WTC11 (cell line): Measurements from ENCODE around the gene HOXC11. TPM values are rescaled to one million over a fixed set of nuclear protein-coding genes. Genes with fewer than 3 reads are reported as not detected.

Experiments
- ATAC-seq: fragments of 200-7000 bp; cut with Tn5 transposase; 2 replicates; pipeline ENCODE4 v1.10.0; 2021; ENCODE audit warnings: mild to moderate bottlenecking, moderate library complexity
- CTCF ChIA-PET: fragments of 300-600 bp; sonication (Branson Sonifier 250); formaldehyde crosslinking; loops from one replicate; lab custom pipeline; 2021; ENCODE audit warnings: antibody characterized with exemption; lab: Charles Lee
- POLR2A ChIA-PET: fragments of 350-600 bp; sonication (Branson Sonifier 250); formaldehyde crosslinking; loops from one replicate; lab custom pipeline; 2021; ENCODE audit warnings: antibody characterized with exemption; lab: Charles Lee
- DNase-seq: peaks from one replicate; pipeline ENCODE4 v3.0.0; 2021; ENCODE audit warnings: low spot score
- H3K27ac Mint-ChIP-seq: 2 replicates; pipeline ENCODE4 v1.8.0; 2021; ENCODE audit warnings: mixed read lengths
- H3K27me3 Mint-ChIP-seq: 2 replicates; pipeline ENCODE4 v1.8.0; 2021; ENCODE audit warnings: low read depth, mild to moderate bottlenecking, moderate library complexity, mixed read lengths
- H3K36me3 Mint-ChIP-seq: 2 replicates; pipeline ENCODE4 v1.8.0; 2021; ENCODE audit warnings: mixed read lengths
- H3K4me1 Mint-ChIP-seq: 2 replicates; pipeline ENCODE4 v1.8.0; 2022; ENCODE audit warnings: mixed read lengths
- H3K4me3 Mint-ChIP-seq: 2 replicates; pipeline ENCODE4 v1.8.0; 2021; ENCODE audit warnings: mild to moderate bottlenecking, moderate library complexity, mixed read lengths
- H3K9me3 Mint-ChIP-seq: 2 replicates; pipeline ENCODE4 v1.8.0; 2021; ENCODE audit warnings: mixed read lengths
- CBFB ChIP-seq: sonication (generic); formaldehyde crosslinking; IDR thresholded peaks from 2 replicates; pipeline ENCODE4 v1.8.1; 2022; ENCODE audit warnings: mild to moderate bottlenecking, low read depth, missing genetic modification reagents
- CREM ChIP-seq: sonication (generic); formaldehyde crosslinking; IDR thresholded peaks from 2 replicates; pipeline ENCODE4 v1.8.1; 2022; ENCODE audit warnings: mild to moderate bottlenecking, missing genetic modification reagents, moderate library complexity
- E2F1 ChIP-seq: sonication (generic); formaldehyde crosslinking; IDR thresholded peaks from 2 replicates; pipeline ENCODE4 v1.8.0; 2022; ENCODE audit warnings: mild to moderate bottlenecking, missing genetic modification reagents
- ELF4 ChIP-seq: sonication (generic); formaldehyde crosslinking; IDR thresholded peaks from 2 replicates; pipeline ENCODE4 v1.8.1; 2022; ENCODE audit warnings: low read depth, mild to moderate bottlenecking, moderate library complexity, missing genetic modification reagents
- IRF2 ChIP-seq: sonication (generic); formaldehyde crosslinking; IDR thresholded peaks from 2 replicates; pipeline ENCODE4 v1.8.0; 2022; ENCODE audit warnings: low read depth, missing genetic modification reagents, borderline replicate concordance
- JAZF1 ChIP-seq: fragments of 250-450 bp; sonication (Bioruptor Pico); IDR thresholded peaks from 2 replicates; pipeline ENCODE4 v1.9.0; 2021; ENCODE audit warnings: moderate library complexity, mild to moderate bottlenecking, inconsistent platforms
- JUN ChIP-seq: sonication (generic); formaldehyde crosslinking; IDR thresholded peaks from 2 replicates; pipeline ENCODE4 v1.8.0; 2023; ENCODE audit warnings: mild to moderate bottlenecking, missing genetic modification reagents
- MXD4 ChIP-seq: fragments of 250-450 bp; sonication (Bioruptor Pico); IDR thresholded peaks from 2 replicates; pipeline ENCODE4 v1.8.0; 2021; ENCODE audit warnings: mild to moderate bottlenecking, moderate library complexity, borderline replicate concordance
- NFE2L1 ChIP-seq: sonication (generic); formaldehyde crosslinking; IDR thresholded peaks from 2 replicates; pipeline ENCODE4 v1.8.1; 2023; ENCODE audit warnings: missing genetic modification reagents
- NFYB ChIP-seq: sonication (generic); formaldehyde crosslinking; conservative IDR thresholded peaks from 2 replicates; pipeline ENCODE4 v1.8.0; 2022; ENCODE audit warnings: low read depth, missing genetic modification reagents
- NR2C2 ChIP-seq: sonication (generic); formaldehyde crosslinking; IDR thresholded peaks from 2 replicates; pipeline ENCODE4 v1.8.0; 2022; ENCODE audit warnings: mild to moderate bottlenecking, missing genetic modification reagents
- OVOL2 ChIP-seq: fragments of 250-450 bp; sonication (Bioruptor Pico); IDR thresholded peaks from 2 replicates; pipeline ENCODE4 v1.9.0; 2021; ENCODE audit warnings: mild to moderate bottlenecking, borderline replicate concordance
- RELA ChIP-seq: sonication (generic); formaldehyde crosslinking; IDR thresholded peaks from 2 replicates; pipeline ENCODE4 v1.8.1; 2022; ENCODE audit warnings: missing genetic modification reagents, mild to moderate bottlenecking, borderline replicate concordance
- SMAD4 ChIP-seq: sonication (generic); formaldehyde crosslinking; IDR thresholded peaks from 2 replicates; pipeline ENCODE4 v1.8.0; 2022; ENCODE audit warnings: mild to moderate bottlenecking, missing genetic modification reagents
- SOX15 ChIP-seq: fragments of 250-450 bp; sonication (Bioruptor Pico); IDR thresholded peaks from 2 replicates; pipeline ENCODE4 v1.9.0; 2021; ENCODE audit warnings: mild to moderate bottlenecking
- SP1 ChIP-seq: sonication (generic); formaldehyde crosslinking; conservative IDR thresholded peaks from 2 replicates; pipeline ENCODE4 v1.8.1; 2022; ENCODE audit warnings: missing genetic modification reagents
- TEAD4 ChIP-seq: sonication (generic); formaldehyde crosslinking; IDR thresholded peaks from 2 replicates; pipeline ENCODE4 v1.8.0; 2022; ENCODE audit warnings: mild to moderate bottlenecking, missing genetic modification reagents
- TP53 ChIP-seq: sonication (generic); formaldehyde crosslinking; IDR thresholded peaks from 2 replicates; pipeline ENCODE4 v1.8.1; 2023; ENCODE audit warnings: mild to moderate bottlenecking, missing genetic modification reagents
- ZNF138 ChIP-seq: sonication (generic); formaldehyde crosslinking; conservative IDR thresholded peaks from 2 replicates; pipeline ENCODE4 v1.8.1; 2022; ENCODE audit warnings: mild to moderate bottlenecking, moderate library complexity, missing genetic modification reagents
- ZSCAN18 ChIP-seq: fragments of 250-450 bp; sonication (Bioruptor Pico); IDR thresholded peaks from 2 replicates; pipeline ENCODE4 v2.1.2; 2022; ENCODE audit warnings: mild to moderate bottlenecking, moderate library complexity
- total RNA-seq: library from RNA; stranded (reverse); gene quantifications from 3 replicates; pipeline ENCODE4 v1.2.3, GENCODE V29; 2021
- TF ChIP-seq, protein P1 (sequence below): sonication (generic); formaldehyde crosslinking; conservative IDR thresholded peaks from 2 replicates; pipeline ENCODE4 v1.8.1; 2023; ENCODE audit warnings: mild to moderate bottlenecking, low read depth, missing genetic modification reagents, moderate library complexity
- TF ChIP-seq, protein P2 (sequence below): sonication (generic); formaldehyde crosslinking; IDR thresholded peaks from 2 replicates; pipeline ENCODE4 v1.8.0; 2023; ENCODE audit warnings: missing genetic modification reagents
- TF ChIP-seq, protein P3 (sequence below): sonication (generic); formaldehyde crosslinking; conservative IDR thresholded peaks from 2 replicates; pipeline ENCODE4 v1.8.1; 2022; ENCODE audit warnings: mild to moderate bottlenecking, missing genetic modification reagents

Gene HOXC11
- total RNA-seq, 1 experiment from 2014 or later: not detected

DNA sequence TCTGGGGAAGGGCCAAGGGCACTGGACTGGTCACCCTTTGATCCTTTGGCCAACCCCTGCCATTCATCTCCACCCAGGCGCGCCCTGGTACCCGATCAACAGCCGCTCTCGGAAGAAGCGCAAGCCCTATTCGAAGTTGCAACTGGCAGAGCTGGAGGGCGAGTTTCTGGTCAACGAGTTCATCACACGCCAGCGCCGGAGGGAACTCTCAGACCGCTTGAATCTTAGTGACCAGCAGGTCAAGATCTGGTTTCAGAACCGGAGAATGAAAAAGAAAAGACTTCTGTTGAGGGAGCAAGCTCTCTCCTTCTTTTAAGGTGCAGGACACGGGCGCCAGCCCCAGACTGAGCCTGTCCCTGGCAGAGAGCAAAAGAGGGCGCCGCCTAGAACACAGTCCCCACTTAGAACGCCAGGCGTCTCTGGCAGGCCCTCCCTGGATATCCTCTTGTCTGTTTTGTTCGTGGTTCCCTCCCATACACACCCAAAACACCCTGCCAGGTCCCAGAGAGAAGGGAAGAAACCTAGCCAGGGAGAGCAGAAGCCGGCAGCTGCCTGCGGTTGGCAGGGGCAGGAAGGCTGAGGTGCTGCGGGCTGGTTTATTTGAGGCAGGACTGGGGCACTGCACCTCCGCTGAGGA, 16.6 kb upstream of the HOXC11 start:
- no peaks in the 10 kb centered on the region for H3K36me3 Mint-ChIP-seq
- CTCF ChIA-PET: interaction anchor here (0.9 to 1.1 kb wide), 2 partner anchors 10 to 13 kb away, joined by 3 read pairs; no protein-coding TSS in a partner anchor
- no peak for TF ChIP-seq JUN
- TF ChIP-seq NR2C2 (CRISPR knock-in tag): no peak
- no peak for TF ChIP-seq JAZF1 (CRISPR knock-in tag)
- TF ChIP-seq CBFB (CRISPR knock-in tag): no peak
- TF ChIP-seq ZSCAN18 (CRISPR knock-in tag): no peak
- TF ChIP-seq NFE2L1: no peak
- TF ChIP-seq ZNF138 (CRISPR knock-in tag): no peak
- no peak for TF ChIP-seq TP53 (CRISPR knock-in tag)
- TF ChIP-seq RELA (CRISPR knock-in tag): no peak
- TF ChIP-seq SOX15 (CRISPR knock-in tag): no peak
- no peak for TF ChIP-seq MXD4 (CRISPR knock-in tag)
- TF ChIP-seq OVOL2 (CRISPR knock-in tag): no peak
- no peak for TF ChIP-seq SMAD4 (CRISPR knock-in tag)
- TF ChIP-seq TEAD4 (CRISPR knock-in tag): no peak
- no peak for TF ChIP-seq CREM
- ATAC-seq (0 out of 2 replicates have a peak, but pooled peaks have one; percentile 5), DNase-seq (no peak)
- H3K9me3 Mint-ChIP-seq: no peaks in the 10 kb centered on the region
- POLR2A ChIA-PET: no interaction called here
- peak overlapping the region; percentile 33; the same call in 1 of the 2 replicates for H3K4me3 Mint-ChIP-seq
- no peak overlapping the region for H3K27ac Mint-ChIP-seq
- H3K4me1 Mint-ChIP-seq: peaks cover 21% of the 10 kb centered on the region
- peaks cover 100% of the 10 kb centered on the region for H3K27me3 Mint-ChIP-seq

GRCh38 chr12:53956914-53957536, 15.9 kb upstream of the HOXC11 start:
- ATAC-seq: no peak
- peaks cover 17% of the 10 kb centered on the region for H3K4me1 Mint-ChIP-seq

GRCh38 chr12:53958128-53958527, 14.8 kb upstream of the HOXC11 start:
- CTCF ChIA-PET: interaction anchor here (1.0 to 1.5 kb wide), 3 partner anchors 74 to 256 kb away, joined by 3 to 5 read pairs (median 3); partner anchors contain the start of gene HOXC5
- no peak for ATAC-seq
- Mint-ChIP-seq H3K27ac (no peak overlapping the region), H3K4me1 (peaks cover 15% of the 10 kb centered on the region), H3K4me3 (no peak overlapping the region), H3K36me3 (no peaks in the 10 kb centered on the region), H3K9me3 (no peaks in the 10 kb centered on the region), H3K27me3 (peaks cover 100% of the 10 kb centered on the region)
- no peak for DNase-seq
- POLR2A ChIA-PET: no interaction called here
- TF ChIP-seq, protein P1, sequence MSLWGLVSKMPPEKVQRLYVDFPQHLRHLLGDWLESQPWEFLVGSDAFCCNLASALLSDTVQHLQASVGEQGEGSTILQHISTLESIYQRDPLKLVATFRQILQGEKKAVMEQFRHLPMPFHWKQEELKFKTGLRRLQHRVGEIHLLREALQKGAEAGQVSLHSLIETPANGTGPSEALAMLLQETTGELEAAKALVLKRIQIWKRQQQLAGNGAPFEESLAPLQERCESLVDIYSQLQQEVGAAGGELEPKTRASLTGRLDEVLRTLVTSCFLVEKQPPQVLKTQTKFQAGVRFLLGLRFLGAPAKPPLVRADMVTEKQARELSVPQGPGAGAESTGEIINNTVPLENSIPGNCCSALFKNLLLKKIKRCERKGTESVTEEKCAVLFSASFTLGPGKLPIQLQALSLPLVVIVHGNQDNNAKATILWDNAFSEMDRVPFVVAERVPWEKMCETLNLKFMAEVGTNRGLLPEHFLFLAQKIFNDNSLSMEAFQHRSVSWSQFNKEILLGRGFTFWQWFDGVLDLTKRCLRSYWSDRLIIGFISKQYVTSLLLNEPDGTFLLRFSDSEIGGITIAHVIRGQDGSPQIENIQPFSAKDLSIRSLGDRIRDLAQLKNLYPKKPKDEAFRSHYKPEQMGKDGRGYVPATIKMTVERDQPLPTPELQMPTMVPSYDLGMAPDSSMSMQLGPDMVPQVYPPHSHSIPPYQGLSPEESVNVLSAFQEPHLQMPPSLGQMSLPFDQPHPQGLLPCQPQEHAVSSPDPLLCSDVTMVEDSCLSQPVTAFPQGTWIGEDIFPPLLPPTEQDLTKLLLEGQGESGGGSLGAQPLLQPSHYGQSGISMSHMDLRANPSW: no peak
- no peak for TF ChIP-seq SP1 (CRISPR knock-in tag)
- no peak for TF ChIP-seq ZNF138 (CRISPR knock-in tag)
- TF ChIP-seq NFYB (CRISPR knock-in tag): no peak
- TF ChIP-seq ELF4 (CRISPR knock-in tag): no peak
- no peak for TF ChIP-seq IRF2
- TF ChIP-seq E2F1: no peak
- TF ChIP-seq, protein P2, sequence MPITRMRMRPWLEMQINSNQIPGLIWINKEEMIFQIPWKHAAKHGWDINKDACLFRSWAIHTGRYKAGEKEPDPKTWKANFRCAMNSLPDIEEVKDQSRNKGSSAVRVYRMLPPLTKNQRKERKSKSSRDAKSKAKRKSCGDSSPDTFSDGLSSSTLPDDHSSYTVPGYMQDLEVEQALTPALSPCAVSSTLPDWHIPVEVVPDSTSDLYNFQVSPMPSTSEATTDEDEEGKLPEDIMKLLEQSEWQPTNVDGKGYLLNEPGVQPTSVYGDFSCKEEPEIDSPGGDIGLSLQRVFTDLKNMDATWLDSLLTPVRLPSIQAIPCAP: no peak

More at GRCh38 chr12:53956914-53957536, 15.9 kb upstream of the HOXC11 start:
- ChIA-PET CTCF (interaction anchor here (1.1 kb wide), 1 partner anchor 12 kb away, joined by 3 read pairs; no protein-coding TSS in a partner anchor), POLR2A (no interaction called here)
- DNase-seq: no peak
- TF ChIP-seq, protein P3, sequence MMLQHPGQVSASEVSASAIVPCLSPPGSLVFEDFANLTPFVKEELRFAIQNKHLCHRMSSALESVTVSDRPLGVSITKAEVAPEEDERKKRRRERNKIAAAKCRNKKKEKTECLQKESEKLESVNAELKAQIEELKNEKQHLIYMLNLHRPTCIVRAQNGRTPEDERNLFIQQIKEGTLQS (CRISPR knock-in tag): no peak
- TF ChIP-seq IRF2: no peak
- TF ChIP-seq, all 79 proteins: peak for 0
- no peak overlapping the region for H3K27ac Mint-ChIP-seq
- H3K4me3 Mint-ChIP-seq: no peak overlapping the region
- no peaks in the 10 kb centered on the region for H3K9me3 Mint-ChIP-seq
- H3K27me3 Mint-ChIP-seq: peaks cover 100% of the 10 kb centered on the region
- H3K36me3 Mint-ChIP-seq: no peaks in the 10 kb centered on the region
